GM18505 (cell line): ENCODE measurements around the gene SLC39A12.

Experiments
- ATAC-seq: cut with Tn5 transposase; IDR thresholded peaks from one replicate; pipeline ENCODE4 v1.9.1; 2021; ENCODE audit not compliant: unreplicated experiment
- POLR2A ChIP-seq: IDR thresholded peaks from 4 replicates; pipeline ENCODE4 v1.6.1; 2011; ENCODE audit warnings: borderline replicate concordance; ENCODE audit not compliant: insufficient read depth, insufficient read length; ENCODE audit errors: extremely low read depth

Gene SLC39A12

DNA sequence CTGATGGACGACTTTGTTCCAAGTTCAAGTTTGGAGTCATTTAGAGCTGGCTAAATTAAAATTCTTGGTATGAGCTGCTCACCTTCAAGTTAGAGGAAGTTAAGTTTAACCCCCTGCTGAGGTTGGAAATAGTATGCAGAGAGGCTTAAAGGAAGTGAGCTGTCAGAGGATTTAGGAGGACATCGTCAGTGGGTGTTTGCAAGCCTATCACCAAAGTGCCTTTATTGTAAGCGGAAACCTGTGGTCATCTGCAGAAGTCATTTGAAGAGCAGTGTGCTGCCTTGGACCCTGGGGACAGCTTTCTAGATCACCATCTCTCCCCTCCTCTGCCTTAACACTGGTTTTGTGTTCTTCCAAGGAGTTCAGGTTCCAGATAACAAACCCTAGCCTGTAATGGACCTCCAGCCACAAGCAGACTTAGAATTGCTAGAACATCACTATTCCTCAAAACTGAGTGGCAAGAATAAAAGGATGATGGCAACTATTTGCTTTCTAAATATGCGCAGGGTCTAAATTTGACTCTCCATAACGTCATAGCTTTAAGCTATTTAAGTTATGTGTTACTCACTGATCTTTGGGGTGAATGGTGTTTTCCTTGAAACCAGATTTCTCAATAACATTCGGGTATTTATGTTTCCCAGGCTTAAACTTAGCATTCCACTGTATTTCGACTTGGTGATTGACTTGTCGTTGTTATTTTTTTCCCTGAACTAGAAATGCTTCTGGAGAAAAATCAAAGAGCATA is 93.4 kb downstream of the SLC39A12 start:
- no peak for TF ChIP-seq POLR2A
- ATAC-seq: no peak

DNA sequence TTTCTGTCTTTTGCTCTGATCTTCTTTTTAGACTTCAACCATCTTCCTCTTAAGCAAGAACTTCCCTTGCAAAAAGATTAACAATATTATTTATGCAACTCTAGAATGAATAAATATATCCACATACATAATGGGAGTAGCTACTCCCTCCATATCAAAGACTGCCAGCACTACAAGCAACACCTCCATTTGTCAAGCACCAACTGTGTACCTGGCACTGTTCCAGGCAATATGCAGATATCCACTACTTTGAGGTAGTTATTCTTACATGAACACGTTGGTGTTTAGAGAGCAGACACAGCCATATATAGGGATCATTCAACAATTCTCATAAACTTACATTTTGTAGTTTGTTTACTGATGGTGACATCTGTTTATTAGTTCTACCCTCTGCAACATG is 104.9 kb downstream of the SLC39A12 start:
- TF ChIP-seq POLR2A: no peak
- no peak for ATAC-seq

DNA sequence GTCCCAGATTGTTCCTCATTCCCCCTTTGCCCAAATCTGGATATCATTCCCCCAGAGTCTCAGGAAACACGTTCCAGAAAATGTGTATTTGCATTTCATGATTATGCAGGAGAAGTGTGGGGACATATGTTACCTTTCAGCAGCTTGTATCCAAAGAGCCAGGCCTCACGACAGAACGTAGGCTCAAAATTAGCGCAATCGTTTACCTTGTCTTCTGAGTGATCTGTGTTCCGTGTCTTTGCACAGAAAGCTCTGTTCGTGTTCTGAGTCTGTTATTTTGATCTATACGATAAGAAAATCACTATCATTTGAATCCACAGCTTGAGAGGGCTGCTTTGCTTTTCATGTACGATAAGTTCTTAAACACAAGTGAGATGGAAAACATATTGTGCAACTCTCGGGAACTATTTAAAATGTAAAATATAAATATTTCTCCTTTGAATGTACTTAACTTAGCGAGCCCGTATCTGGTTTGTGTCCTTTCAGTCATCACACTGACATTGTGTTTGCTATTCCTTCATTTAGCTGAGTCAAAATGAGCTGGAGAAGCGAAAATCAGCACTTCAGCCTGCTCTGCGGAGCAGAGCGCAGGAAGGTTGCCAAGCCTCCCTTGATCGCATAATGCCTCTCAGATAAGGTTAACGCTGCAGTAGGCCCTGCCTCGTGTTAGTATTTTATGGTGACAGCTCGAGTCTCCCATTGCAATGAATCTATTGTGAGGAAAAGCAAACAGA is 108.3 kb downstream of the SLC39A12 start:
- no peak for TF ChIP-seq POLR2A
- no peak for ATAC-seq

DNA sequence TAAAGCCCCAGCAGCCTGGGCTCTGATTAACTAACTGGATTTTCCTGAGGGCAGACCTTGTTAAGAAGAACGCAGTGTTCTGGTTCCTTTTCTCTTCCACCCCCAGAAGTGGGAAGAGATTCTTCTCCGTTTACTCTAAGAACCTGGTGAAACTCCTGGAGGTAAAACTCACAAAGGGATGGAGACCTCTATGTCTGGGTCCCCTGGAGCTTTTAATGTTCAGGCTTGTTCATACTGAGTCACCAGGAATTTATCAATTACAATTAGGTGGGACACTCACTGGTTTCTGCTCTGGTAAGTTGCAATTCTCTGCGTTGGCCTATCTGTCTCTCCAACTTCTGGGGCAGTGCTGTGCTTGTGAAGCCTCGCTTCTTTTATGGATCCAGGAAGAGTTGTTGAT is 115.2 kb downstream of the SLC39A12 start:
- ATAC-seq: no peak
- TF ChIP-seq POLR2A: no peak

DNA sequence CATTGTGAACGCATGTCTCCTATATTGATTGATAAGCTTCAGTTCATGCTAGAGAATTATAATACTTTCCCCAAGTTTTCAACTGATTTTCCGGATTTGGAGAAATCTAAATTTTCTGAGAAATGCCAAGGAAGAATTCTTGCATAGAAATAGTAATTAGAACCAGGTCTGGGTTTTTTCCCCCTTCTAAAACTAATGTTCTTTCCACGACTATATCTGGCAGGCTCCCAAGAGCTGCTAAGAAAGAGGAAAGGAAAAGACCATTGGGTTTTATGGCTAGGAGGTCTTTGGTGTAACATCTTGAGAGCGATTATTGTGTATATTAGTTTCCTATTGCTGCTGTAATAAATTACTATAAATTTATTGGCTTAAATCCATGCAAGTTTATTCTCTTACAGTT is 116.7 kb downstream of the SLC39A12 start:
- no peak for TF ChIP-seq POLR2A
- ATAC-seq: no peak

DNA sequence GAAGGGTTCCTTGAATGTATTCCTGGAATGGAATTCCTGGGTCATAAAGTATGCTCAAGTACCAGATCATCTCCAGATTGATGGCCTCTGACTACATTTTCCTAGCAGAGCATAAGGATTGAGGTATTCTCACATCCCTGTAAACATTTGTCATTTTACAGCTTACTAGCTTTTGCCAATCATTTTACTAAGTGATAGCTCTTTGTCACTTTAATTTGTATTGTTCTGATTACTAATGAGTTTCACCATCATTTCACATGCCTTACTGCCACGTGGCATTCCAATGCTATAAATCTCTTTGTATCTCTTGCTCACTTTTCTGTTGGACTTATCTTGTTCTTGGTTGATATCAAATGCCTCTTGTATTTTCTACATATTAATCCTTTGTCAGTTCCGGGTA is 119.9 kb downstream of the SLC39A12 start:
- TF ChIP-seq POLR2A: no peak
- ATAC-seq: no peak

DNA sequence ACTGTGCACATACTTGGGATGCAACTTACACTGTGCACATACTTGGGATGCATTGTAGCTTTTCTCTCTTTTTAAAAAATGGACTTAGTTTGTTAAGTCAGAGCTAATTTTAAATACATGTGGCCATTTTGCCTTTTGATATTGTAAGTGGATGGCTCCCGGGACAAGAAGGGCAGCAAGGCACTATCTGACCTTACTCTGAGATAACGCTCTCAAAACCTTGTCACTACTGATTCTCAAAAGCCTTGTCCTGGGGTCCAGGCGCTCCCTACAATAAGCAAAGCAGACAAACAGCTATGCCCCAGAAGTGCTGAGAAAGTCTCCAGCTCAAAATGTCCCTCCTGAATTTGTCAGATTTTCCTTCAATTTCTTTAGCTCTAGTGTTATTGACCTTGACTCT is 121.6 kb downstream of the SLC39A12 start:
- no peak for TF ChIP-seq POLR2A
- ATAC-seq: no peak

DNA sequence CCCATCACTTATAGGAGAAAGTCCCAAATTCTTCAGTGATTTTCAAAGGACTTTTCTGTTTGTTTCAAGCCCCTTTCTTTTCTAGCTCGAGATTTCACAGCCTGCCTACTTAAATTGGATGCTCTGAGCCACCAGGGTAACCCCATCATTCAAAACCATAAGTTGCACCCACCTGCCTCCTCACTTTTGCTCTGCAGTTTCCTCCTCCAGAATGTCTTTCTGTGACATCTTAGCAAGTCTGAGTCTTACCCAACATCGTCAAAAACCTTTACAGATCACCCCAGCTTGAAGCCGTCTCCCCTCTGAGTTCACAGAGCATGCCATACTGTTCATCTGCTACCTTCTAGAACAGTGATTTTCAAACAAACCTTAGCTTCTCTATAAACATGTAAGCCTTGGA is 124.2 kb downstream of the SLC39A12 start:
- no peak for TF ChIP-seq POLR2A
- ATAC-seq: no peak

DNA sequence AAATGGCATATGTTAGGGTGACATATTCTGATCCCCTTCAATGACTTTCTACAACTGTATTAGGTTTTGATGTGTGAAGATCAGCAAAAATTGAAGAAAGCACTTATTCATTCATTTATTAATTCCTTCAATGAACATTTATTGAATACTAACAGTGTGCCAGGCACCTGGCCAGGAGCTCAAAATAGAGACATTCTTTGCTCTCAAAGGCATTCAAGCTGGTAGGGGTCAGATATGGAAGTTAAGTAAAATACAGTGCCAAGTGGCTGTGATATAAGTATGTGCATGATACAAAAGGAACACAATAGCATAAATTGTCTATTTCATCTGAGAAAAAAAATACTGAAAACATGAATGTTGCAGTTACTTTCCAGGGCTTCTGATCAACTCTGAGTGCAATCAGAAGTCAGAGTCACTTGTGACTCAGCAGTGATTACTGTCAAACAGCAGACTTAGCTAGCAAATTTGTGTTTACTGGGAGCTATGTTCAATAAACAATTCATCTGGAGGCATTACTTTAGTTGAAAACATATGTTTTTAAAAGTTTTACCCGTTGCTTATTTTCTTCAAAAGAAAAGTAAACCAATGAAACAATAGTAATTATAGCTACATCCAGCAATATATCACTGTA is 128.1 kb downstream of the SLC39A12 start:
- TF ChIP-seq POLR2A: no peak
- no peak for ATAC-seq

DNA sequence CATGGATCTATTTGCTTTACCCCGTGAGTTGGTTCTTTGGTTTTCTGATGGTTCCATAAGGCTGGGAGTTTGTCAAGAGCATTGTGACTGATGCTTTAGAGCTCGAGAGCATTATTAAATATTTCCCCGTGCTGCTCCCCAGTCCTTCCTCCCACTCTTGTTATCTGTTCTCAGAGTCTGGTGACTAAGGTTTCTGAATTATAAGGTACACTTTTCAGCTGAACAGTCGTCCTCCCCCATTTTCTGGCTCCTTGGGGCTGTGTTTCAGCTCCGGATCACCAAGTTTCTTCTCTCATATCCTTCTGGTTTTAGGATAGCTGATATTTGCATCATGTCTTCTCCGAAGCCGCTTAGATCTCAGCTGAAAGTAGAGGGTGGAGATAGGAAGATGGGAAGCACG is 130.7 kb downstream of the SLC39A12 start:
- TF ChIP-seq POLR2A: no peak
- ATAC-seq: no peak

DNA sequence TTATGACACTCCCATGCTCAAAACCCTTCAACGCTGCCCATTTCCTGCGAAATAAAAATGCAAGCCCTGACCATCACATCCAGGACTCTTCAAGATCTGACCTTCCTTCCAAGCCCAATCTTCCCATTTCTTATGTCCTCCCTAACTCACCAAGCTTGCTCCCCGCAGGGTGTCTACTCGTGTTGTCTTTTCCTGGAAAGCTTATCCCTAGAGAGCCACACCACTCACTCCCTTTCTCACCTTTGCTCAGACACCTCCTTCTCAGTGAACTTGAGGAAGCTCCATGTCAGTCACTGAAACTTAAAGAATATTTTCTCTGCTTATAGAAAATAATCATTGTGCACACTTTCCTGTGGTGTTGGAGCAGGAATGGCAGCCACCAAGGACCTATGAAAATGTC is 134.1 kb downstream of the SLC39A12 start:
- no peak for TF ChIP-seq POLR2A
- no peak for ATAC-seq

DNA sequence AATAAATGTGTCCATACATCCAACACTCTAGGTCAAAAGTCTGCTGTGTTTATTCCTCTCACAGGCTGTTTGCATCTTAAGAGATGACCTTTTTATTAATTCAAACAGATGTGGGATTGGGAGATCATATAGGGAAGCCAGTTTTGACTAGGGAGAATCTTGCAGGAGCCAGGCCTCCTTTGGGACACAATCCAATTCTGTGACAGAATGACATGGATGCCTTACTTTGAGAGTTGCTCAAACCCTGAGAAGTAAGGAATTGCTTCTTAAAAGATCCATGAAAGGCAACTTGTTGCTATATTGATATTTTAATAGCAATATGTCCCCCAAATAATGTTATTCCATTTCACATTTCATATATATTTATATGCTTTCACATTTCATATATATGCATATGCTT is 135.0 kb downstream of the SLC39A12 start:
- no peak for TF ChIP-seq POLR2A
- ATAC-seq: no peak

DNA sequence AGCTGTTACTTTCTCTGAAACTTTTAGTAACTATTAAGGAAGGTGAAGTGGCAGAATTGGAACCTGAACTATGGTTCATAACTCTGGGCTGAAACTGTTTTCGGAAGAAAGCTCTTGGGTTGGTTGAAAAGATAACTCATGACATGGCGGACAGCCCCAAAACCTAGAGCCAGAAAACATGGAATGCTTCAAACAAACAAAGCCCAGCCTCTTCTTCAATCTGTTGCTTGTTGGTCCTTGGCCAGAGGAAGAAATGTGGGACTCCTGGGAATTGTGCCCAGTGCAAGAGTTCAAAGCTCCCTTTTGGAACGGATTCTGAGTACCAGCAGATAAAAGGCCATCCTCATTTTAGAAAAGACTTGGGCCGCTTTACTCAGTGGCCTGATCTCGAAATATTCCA is 135.6 kb downstream of the SLC39A12 start:
- TF ChIP-seq POLR2A: no peak
- ATAC-seq: no peak
